NCI-H1105 treated with DMSO at 0.1 percent for 48 hours (cell line): ENCODE data around the gene PRKN.
A peak's percentile ranks its signal among the peaks of the same experiment; 100 is the strongest.

Experiments
- DNase-seq: peaks from one replicate; lab custom pipeline; 2025; lab: John Stamatoyannopoulos, UW

PRKN gene

DNA sequence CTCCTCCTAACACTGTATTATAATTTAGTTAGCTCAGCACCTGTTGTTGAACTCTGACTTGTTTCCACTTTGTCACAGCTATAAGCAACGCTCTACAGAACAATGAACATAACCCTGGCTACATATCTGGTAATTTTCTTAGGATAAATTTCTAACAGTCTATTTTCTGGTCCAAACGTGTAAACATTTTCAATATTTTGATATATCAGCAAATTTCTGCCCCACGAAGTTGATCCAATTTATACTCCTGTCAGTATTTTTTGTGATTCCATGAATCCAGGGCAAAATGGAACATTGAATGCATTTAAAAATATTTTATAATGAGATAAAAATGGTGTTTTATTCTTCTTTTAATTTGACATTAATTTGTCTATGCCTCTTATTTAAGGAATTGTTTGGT lies 1005.2 kb downstream of the PRKN start:
- no peak for DNase-seq

- DNase-seq, result no peak
Measured at GRCh38 chr6:161721511-161721910, 1006.1 kb downstream of the PRKN start.

GRCh38 chr6:161716176-161716575 lies 1011.4 kb downstream of the PRKN start:
- no peak for DNase-seq

- no peak for DNase-seq
Measured at GRCh38 chr6:161711938-161712337, 1015.6 kb downstream of the PRKN start.

DNA sequence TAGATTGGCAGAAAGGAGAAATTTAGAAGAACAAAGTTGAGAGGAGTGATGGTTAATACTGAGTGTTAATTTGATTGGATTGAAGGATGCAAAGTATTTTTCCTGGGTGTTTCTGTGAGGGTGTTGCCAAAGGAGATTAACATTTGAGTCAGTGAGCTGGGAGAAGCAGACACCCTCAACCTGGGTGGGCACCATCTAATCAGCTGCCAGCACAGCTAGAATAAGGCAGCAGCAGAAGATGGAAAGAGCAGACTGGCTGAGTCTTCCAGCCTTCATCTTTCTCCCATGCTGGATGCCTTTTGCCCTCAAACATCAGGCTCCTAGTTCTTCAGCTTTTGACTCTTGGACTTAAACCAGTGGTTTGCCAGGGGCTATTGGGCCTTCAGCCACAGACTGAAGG lies 1016.1 kb downstream of the PRKN start:
- DNase-seq, result no peak

DNA sequence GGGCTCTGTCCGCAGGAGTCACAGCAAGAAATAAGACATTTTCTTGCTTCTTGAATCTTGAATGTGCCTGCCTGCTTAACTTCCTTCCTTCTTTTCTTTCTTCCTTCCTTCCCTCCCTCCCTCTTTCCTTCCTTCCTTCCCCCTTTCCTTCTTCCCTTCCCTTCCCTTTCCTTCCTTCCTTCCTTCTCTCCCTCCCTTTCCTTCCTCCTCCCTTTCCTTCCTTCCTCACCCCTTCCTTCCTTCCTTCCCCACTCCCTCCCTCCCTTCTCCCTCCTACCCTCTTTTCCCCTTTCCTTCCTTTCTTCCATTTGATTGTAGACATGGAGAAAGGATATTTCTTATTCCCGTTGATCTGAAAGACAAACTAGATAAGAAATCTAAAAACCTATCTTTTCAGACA lies 1016.9 kb downstream of the PRKN start:
- DNase-seq, result no peak

- DNase-seq, result no peak
Measured at GRCh38 chr6:161701056-161701455, 1026.5 kb downstream of the PRKN start.

DNA sequence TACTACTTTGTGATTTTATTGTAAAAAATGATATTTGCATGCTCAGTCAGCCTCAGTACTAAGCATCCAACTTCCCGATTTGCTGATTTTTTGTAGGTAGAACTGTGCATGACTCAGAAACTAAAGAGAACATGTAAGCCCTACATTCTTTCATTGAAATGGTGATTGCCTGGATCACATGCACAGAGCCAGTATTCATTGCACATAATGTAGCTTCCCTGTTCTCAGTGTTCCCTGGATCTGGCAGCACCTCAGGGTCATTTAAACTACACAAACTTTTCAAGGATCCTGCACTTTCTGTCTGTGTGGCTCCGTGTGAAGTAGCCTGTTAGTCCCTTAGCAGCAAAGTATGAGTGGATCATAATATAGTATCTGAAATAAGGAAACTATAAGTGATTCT lies 1030.8 kb downstream of the PRKN start:
- DNase-seq, result no peak

DNA sequence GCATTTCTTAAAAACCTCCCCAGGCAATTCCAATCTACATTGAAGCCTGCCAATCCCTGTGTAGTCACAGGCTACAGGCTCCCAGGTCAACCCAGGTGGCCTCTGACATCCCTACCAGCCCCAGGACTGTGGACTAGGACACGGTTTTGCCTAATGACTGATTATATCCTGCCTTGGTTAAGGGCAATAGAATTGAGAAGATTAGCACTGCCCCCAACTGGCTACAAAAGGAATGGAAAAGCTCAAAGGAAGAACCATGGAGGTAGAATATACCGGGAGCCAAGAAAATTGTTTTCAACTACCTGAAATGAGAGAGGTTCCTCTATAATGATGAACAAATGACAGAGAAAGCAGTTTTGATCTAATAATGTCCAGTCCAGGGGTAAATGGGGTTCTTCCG lies 1032.6 kb downstream of the PRKN start:
- DNase-seq, result peak; percentile 27

GRCh38 chr6:161686655-161687054 lies 1040.9 kb downstream of the PRKN start:
- no peak for DNase-seq

DNA sequence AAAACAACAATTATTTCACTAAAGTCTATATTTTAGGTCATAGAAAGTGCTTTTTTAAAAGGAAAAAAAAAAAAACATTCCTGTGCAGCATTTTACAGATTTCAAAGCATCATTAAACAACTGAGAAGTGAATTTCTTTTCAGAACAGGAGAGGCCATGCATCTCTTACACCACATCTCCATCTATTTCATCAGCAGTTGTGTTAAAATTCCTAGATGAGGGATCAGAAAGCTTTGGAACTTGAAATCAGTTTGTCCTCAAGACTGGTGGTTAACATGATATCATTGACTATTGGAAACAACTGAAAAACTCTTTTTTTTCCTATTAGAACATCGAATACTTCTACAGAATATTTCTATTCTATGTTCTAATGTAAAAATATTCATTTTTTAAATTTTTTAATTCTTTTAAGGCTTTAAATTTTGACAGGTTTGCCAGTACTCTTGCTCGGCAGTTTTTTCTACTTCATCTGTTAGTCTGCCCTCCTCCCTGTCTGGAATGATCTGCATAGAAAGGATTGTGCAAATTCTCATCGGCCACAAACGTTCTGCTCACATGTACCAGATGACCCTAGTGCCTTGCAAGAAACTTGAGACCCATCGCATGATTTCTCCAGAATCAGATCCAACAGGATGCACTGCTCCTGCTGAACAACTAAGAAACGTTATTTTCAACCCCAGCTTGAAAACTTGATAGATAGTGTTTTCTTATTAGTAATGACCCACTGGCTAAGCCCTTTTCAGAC lies 1042.7 kb downstream of the PRKN start:
- no peak for DNase-seq

GRCh38 chr6:161683400-161683799 lies 1044.2 kb downstream of the PRKN start:
- DNase-seq, result no peak

- peak; percentile 16 for DNase-seq
Measured at GRCh38 chr6:161682982-161683381, 1044.6 kb downstream of the PRKN start.

DNA sequence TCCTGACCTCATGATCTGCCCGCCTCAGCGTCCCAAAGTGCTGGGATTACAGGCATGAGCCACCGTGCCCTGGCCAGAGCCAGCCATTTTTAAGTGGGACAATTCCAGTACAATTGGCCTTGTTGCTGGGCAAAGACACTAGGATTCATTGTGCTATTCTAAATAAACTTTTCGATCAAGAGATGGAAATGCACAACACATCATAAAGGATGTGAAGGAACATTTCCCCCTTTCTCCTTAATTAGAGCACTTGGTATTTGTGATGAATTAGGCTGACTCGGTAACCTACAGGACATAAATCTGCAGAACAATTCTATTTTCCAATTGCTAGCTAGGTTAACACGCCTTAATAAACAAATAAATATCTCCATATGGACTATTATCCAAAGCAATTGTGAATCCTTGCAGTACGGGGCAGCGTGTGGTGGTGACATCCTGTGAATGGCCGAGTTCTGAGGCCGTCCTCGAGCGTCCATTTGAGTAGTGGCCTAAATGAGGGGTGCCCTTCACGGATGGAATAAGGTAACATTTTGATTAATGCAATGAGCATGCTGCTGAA lies 1047.5 kb downstream of the PRKN start:
- no peak for DNase-seq

DNA sequence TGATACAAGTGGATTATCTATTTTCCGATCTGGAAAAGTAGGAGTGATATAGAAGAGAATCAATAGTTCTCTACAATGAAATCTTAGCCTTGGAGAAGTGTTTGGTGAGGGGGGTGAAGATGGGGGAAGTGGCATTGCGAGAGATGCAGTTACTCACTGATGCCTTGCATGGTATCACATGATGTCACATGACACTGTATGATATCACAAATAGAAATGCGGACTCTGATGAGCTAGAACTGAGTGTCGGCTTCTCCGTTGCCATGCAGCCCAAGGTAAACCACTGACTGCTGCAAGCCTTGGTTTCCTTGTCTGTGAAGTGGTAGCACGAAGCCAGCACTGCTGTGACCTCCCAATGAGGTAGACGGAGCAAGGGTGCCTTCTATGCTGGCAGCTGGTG lies 1050.4 kb downstream of the PRKN start:
- DNase-seq, result no peak

DNA sequence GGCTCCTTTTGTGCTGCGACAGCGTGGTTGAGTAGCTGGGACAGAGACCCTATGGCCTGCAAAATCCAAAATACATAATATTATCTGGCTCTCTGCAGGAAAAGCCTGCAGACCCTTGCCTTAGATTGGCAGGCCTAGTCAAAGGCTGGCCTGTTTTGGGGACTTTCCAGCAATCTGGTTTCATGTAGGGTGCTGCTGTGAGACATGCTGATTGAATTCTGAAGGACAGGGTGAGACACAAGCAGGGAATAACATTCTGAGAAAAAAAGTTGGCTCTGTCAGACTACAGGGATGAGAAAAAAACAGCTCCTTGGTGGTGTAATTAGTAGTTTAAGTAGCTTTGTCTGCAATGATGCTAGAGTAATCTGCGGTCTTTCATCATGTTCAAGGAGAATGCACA lies 1051.0 kb downstream of the PRKN start:
- peak; percentile 93 for DNase-seq

GRCh38 chr6:161674930-161675682 lies 1052.5 kb downstream of the PRKN start:
- DNase-seq, result no peak

DNA sequence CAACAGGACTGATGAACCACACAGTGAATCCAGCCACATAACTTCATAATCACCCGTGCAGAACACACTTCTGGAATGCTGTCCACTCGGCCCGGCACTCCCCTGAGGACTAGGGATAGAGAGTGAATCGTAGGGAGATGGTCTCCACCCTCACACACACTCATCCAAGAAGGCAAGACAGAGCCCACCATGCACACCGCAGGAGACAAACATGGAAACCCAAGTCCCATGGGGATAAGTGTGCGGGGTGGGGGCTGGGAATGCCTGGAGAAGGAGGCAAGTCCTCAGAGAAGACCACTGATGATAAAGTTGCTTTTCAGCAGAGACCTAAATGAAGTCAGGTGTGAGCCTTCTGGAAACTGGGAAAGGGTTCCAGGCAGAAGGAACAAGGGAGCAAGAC lies 1054.5 kb downstream of the PRKN start:
- DNase-seq, result no peak

DNA sequence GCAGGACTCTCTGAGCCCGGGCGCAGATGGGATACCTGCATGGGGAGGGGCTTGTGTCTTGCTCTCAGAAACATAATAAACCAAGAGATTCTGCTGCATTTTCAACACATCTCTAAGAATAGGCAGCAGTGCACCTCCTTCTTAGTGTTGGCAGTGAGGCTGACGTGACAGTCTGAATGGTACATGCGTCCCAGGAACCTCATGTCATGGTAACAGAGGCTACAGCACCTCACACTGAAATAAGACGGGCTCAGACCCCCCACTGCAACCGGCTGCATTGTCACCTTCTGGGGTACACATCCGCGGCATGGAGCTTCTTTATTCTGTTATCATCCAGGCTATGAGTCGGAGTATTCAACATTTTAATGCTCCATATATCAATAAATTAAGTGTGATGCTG lies 1056.4 kb downstream of the PRKN start:
- DNase-seq, result no peak

DNA sequence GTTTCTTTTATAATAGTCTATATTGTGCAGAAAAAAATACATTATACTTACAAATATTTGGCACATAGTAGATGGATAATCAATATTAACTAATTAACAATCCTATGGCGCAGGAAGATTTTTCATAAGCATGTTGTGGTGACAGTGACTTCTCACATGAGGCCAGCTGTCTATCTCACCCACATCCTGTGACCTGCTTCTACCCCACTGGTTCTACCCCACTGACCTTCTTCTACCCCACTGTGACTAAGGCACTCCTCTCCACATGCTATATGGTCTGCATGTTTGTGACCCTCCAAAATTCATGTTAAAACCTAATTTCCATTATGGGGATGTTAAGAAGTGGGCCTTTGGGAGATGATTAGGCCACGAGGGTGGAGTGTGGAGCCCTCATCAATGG lies 1058.9 kb downstream of the PRKN start:
- no peak for DNase-seq

DNA sequence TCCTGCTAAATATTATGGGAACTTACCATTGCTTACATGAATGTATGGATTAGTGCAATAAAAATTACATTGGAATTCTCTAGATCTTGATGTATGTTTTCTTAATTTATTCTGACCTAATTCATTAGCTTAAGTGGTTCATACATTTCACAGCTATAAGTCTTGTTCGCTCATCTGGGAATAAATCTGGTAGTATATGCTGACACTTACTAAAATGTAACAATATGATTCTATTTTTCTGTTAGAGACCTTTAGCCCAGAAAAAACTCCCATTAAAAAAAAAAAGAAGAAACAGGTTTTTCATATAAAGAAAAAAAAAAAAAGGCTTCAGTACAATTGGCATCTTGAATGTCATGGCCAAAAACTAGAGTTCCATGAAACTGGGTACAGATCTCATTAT lies 1059.6 kb downstream of the PRKN start:
- DNase-seq, result no peak

- DNase-seq, result no peak
Measured at GRCh38 chr6:161663682-161664081, 1063.9 kb downstream of the PRKN start.
